H1 (cell line): ENCODE measurements around the gene PRKCZ. TPM values are rescaled to one million over a fixed set of nuclear protein-coding genes. Genes with fewer than 3 reads are reported as not detected.

Experiments
- CTCF ChIP-seq, 3 experiments: IDR thresholded peaks; 1 replicate in 2 of 3; 2 replicates in 1 of 3; pipeline versions ENCODE4 v1.5.1 to v1.6.1; 2011; ENCODE audit warnings: low read length in 3 of 3, mild to moderate bottlenecking in 3 of 3, inconsistent platforms in 2 of 3, low read depth in 1 of 3, moderate library complexity in 1 of 3; ENCODE audit not compliant: insufficient read depth in 1 of 3; ENCODE audit errors: control extremely low read depth in 1 of 3
- FOSL1 ChIP-seq: IDR thresholded peaks from 2 replicates; pipeline ENCODE4 v1.6.1; 2011; ENCODE audit warnings: mild to moderate bottlenecking, low read depth, low read length, moderate library complexity; ENCODE audit not compliant: insufficient read depth
- KDM4A ChIP-seq: IDR thresholded peaks from one replicate; pipeline ENCODE4 v1.7.1; 2012; ENCODE audit warnings: low read depth, mild to moderate bottlenecking, moderate library complexity, low read length, inconsistent platforms; ENCODE audit not compliant: severe bottlenecking
- POU5F1 ChIP-seq: IDR thresholded peaks from 2 replicates; pipeline ENCODE4 v1.6.1; 2011; ENCODE audit warnings: low read depth, mild to moderate bottlenecking, low read length, moderate library complexity
- SIX5 ChIP-seq: IDR thresholded peaks from 2 replicates; pipeline ENCODE4 v1.6.1; 2011; ENCODE audit warnings: mild to moderate bottlenecking, low read depth, low read length
- SP1 ChIP-seq: IDR thresholded peaks from 2 replicates; pipeline ENCODE4 v1.6.1; 2011; ENCODE audit warnings: low read depth, low read length
- SRF ChIP-seq: IDR thresholded peaks from 2 replicates; pipeline ENCODE4 v1.6.1; 2011; ENCODE audit warnings: mild to moderate bottlenecking, low read depth, low read length, moderate library complexity
- SUZ12 ChIP-seq: fragments of 200-600 bp; sonication (generic); IDR thresholded peaks from 2 replicates; pipeline ENCODE4 v1.6.1; 2012; ENCODE audit warnings: mild to moderate bottlenecking, inconsistent platforms, low read length, moderate library complexity, mixed read lengths
- YY1 ChIP-seq: IDR thresholded peaks from 2 replicates; pipeline ENCODE4 v1.6.1; 2011; ENCODE audit warnings: low read depth, mild to moderate bottlenecking, low read length
- polyA plus RNA-seq, 7 experiments: library from polyadenylated mRNA; depleted of rRNA in 3 of 7; stranded (reverse) in 5 of 7; unstranded in 2 of 7; fragments of >200 nt in 5 of 7; fragments of 200-250 nt in 2 of 7; gene quantifications; 1 replicate in 5 of 7; 2 replicates in 1 of 7; 4 replicates in 1 of 7; pipeline versions ENCODE4 v1.2.1 to v1.2.3, GENCODE V29; 2011 to 2013; ENCODE audit warnings: missing spikeins in 2 of 7, mixed read lengths in 2 of 7
- total RNA-seq: library from RNA; stranded (reverse); fragmentation: NEBNext Ultra II Directional; extraction: Animal tissue kit (Norgen Biotek cat#: 25700); gene quantifications from 2 replicates; pipeline ENCODE4 v1.2.1, GENCODE V29; 2021
- TF ChIP-seq, protein P1 (sequence below): IDR thresholded peaks from 2 replicates; pipeline ENCODE4 v1.6.1; 2012; ENCODE audit warnings: low read length, inconsistent platforms

PRKCZ gene
- total and polyA plus RNA-seq, 2 of the 8 experiments (the other 6 are each of a cell fraction or from before 2014, with no cell fraction given) = 37.4 to 45.1 TPM

- TF ChIP-seq CTCF (IDR thresholded peaks at IDR 0.05; ENCODE audit: control extremely low read depth in 1 of 3, insufficient read depth in 1 of 3, low read depth in 1 of 3, low read length in 3 of 3) = no peak
- TF ChIP-seq FOSL1 = no peak
- TF ChIP-seq, protein P1, sequence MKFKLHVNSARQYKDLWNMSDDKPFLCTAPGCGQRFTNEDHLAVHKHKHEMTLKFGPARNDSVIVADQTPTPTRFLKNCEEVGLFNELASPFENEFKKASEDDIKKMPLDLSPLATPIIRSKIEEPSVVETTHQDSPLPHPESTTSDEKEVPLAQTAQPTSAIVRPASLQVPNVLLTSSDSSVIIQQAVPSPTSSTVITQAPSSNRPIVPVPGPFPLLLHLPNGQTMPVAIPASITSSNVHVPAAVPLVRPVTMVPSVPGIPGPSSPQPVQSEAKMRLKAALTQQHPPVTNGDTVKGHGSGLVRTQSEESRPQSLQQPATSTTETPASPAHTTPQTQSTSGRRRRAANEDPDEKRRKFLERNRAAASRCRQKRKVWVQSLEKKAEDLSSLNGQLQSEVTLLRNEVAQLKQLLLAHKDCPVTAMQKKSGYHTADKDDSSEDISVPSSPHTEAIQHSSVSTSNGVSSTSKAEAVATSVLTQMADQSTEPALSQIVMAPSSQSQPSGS = no peak
- no peak for TF ChIP-seq SIX5
- TF ChIP-seq SUZ12 = no peak
- TF ChIP-seq KDM4A = no peak
- no peak for TF ChIP-seq SP1
- no peak for TF ChIP-seq YY1
- TF ChIP-seq SRF = no peak
- TF ChIP-seq POU5F1 = no peak
These were observed 55.7 kb downstream of the PRKCZ start (continued) for GRCh38 chr1:2105781-2106524.
